ENCODE measurements around the gene MAP4.
A peak's percentile ranks its signal among the peaks of the same experiment; 100 is the strongest.
"Not testable (repeated sequence)": the region's sequence is repeated elsewhere in the genome, so short reads cannot be mapped to it uniquely, and the experiment has no call there.

MAP4 gene

GRCh38 chr3:47895241-47895640 is 121.0 kb downstream of the MAP4 start:
- DNase-seq: no peak

- no peak for DNase-seq
Measured at GRCh38 chr3:47892286-47893040, 123.8 kb downstream of the MAP4 start.

GRCh38 chr3:47891613-47892005 is 124.6 kb downstream of the MAP4 start:
- no peak for DNase-seq

- DNase-seq: no peak
Measured at GRCh38 chr3:47890828-47891612, 125.2 kb downstream of the MAP4 start.

GRCh38 chr3:47890126-47890827 is 125.9 kb downstream of the MAP4 start:
- DNase-seq: no peak

GRCh38 chr3:47888986-47889757 is 127.0 kb downstream of the MAP4 start:
- no peak for DNase-seq

GRCh38 chr3:47887991-47888390 is 128.2 kb downstream of the MAP4 start:
- not testable (repeated sequence) for DNase-seq

- DNase-seq: no peak
Measured at GRCh38 chr3:47885168-47885567, 131.0 kb downstream of the MAP4 start.

GRCh38 chr3:47884603-47885002 is 131.6 kb downstream of the MAP4 start:
- DNase-seq: no peak

- no peak for DNase-seq
Measured at GRCh38 chr3:47882338-47882737, 133.9 kb downstream of the MAP4 start.

- DNase-seq: no peak
Measured at GRCh38 chr3:47877719-47878118, 138.5 kb downstream of the MAP4 start.

- DNase-seq: no peak
Measured at GRCh38 chr3:47877290-47877689, 138.9 kb downstream of the MAP4 start.

- DNase-seq: no peak
Measured at GRCh38 chr3:47874913-47875312, 141.3 kb downstream of the MAP4 start.

GRCh38 chr3:47874438-47874837 is 141.8 kb downstream of the MAP4 start:
- DNase-seq: no peak

GRCh38 chr3:47872916-47873315 is 143.3 kb downstream of the MAP4 start:
- no peak for DNase-seq

- no peak for DNase-seq
Measured at GRCh38 chr3:47871389-47871788, 144.8 kb downstream of the MAP4 start.

- DNase-seq: peak; percentile 38
Measured at GRCh38 chr3:47870702-47871260, 145.4 kb downstream of the MAP4 start.

- no peak for DNase-seq
Measured at GRCh38 chr3:47870156-47870555, 146.1 kb downstream of the MAP4 start.

GRCh38 chr3:47868306-47868705 is 147.9 kb downstream of the MAP4 start:
- peak; percentile 42 for DNase-seq

GRCh38 chr3:47867451-47868044 is 148.7 kb downstream of the MAP4 start:
- peak; percentile 23 for DNase-seq

- peak; percentile 17 for DNase-seq
Measured at GRCh38 chr3:47865192-47865591, 151.0 kb downstream of the MAP4 start.

Measured in activated CD8-positive, alpha-beta memory T cell treated with anti-CD3 and anti-CD28 coated beads, Interleukin-2, amount 50 U/mL, for 48 hours (primary cell).